ENCODE data around the gene ACOT7. TPM values are rescaled to one million over a fixed set of nuclear protein-coding genes. Genes with fewer than 3 reads are reported as not detected.
"Not testable (repeated sequence)": the region's sequence is repeated elsewhere in the genome, so short reads cannot be mapped to it uniquely, and the experiment has no call there.

The ACOT7 gene
- total and polyA plus RNA-seq, 2 of the 13 experiments (the other 11 are each of a cell fraction or from before 2014, with no cell fraction given): 33.0 to 55.8 TPM

- H3K36me3 ChIP-seq (replicated peaks in 1 of 2; ENCODE audit: control insufficient read depth in 1 of 2, insufficient read depth in 2 of 2, low read length in 2 of 2); H4K20me1 ChIP-seq (ENCODE audit: insufficient read depth, low read length); H3K4me2 ChIP-seq (ENCODE audit: low read depth, low read length); POLR2A ChIA-PET; ATAC-seq; intact Hi-C loops (cut with micrococcal nuclease; ENCODE audit: unreplicated experiment); FAIRE-seq; H3K27me3 ChIP-seq (ENCODE audit: control insufficient read depth in 1 of 2, insufficient read depth in 2 of 2, low read length in 2 of 2); in situ Hi-C loops (cut with HindIII; ENCODE audit: extremely low pct_ligation_motif_present, low pct_unique_long_range_greater_than_20kb); CTCF ChIA-PET (ENCODE audit: low intra/inter-chr PET ratio, low total read pairs); H3K9ac ChIP-seq (ENCODE audit: insufficient read depth, low read depth, low read length); H3K27ac ChIP-seq (ENCODE audit: extremely low read length, insufficient read depth, low read length); H3K79me2 ChIP-seq (ENCODE audit: insufficient read depth, low read length); H3K4me3 ChIP-seq (replicated peaks in 1 of 3; ENCODE audit: insufficient read depth in 1 of 3, low read depth in 2 of 3, low read length in 3 of 3); H3K4me1 ChIP-seq (ENCODE audit: insufficient read depth, low read length); H3K9me3 ChIP-seq (ENCODE audit: low read length); BruUV-seq (replicated peaks); H2AFZ ChIP-seq (ENCODE audit: low read length); DNase-seq (ENCODE audit: low spot score): not testable (repeated sequence)
- over 99% methylated on average over 7 of the region's 7 CpGs for WGBS (ENCODE audit: low lambda C conversion rate)
Measured at GRCh38 chr1:6307682-6308081, 85.9 kb downstream of the ACOT7 start.

GRCh38 chr1:6307099-6307498 is 86.5 kb downstream of the ACOT7 start:
- Histone ChIP-seq H3K4me2 (ENCODE audit: low read depth, low read length) (no peak overlapping the region), H4K20me1 (ENCODE audit: insufficient read depth, low read length) (no peaks in the 10 kb centered on the region), H3K79me2 (ENCODE audit: insufficient read depth, low read length) (no peaks in the 10 kb centered on the region), H3K4me1 (ENCODE audit: insufficient read depth, low read length) (no peaks in the 10 kb centered on the region), H3K36me3 (replicated peaks in 1 of 2; ENCODE audit: control insufficient read depth in 1 of 2, insufficient read depth in 2 of 2, low read length in 2 of 2) (peaks cover 2 to 7% of the 10 kb centered on the region in 2 experiments; a peak in 1 of 5 replicates), H2AFZ (ENCODE audit: low read length) (no peak overlapping the region), H3K4me3 (replicated peaks in 1 of 3; ENCODE audit: insufficient read depth in 1 of 3, low read depth in 2 of 3, low read length in 3 of 3) (no peak overlapping the region), H3K27me3 (ENCODE audit: control insufficient read depth in 1 of 2, insufficient read depth in 2 of 2, low read length in 2 of 2) (no peaks in the 10 kb centered on the region), H3K9me3 (ENCODE audit: low read length) (no peaks in the 10 kb centered on the region), H3K9ac (ENCODE audit: insufficient read depth, low read depth, low read length) (no peak overlapping the region), H3K27ac (ENCODE audit: extremely low read length, insufficient read depth, low read length) (no peak overlapping the region)
- BruUV-seq (replicated peaks): no TSS peak
- 97% methylated on average over 15 of the region's 15 CpGs for WGBS (ENCODE audit: low lambda C conversion rate)
- TF ChIP-seq ZNF460 (CRISPR knock-in tag; IDR thresholded peaks at IDR 0.05; ENCODE audit: borderline replicate concordance) (no peak), HNRNPLL (IDR thresholded peaks at IDR 0.05; ENCODE audit: low read depth, low read length, poor library complexity, severe bottlenecking) (no peak), YEATS2 (CRISPR knock-in tag; IDR thresholded peaks at IDR 0.05; ENCODE audit: borderline replicate concordance) (no peak), ZNF136 (CRISPR knock-in tag; IDR thresholded peaks at IDR 0.05; ENCODE audit: low read depth) (no peak), KDM6A (CRISPR knock-in tag; IDR thresholded peaks at IDR 0.05; ENCODE audit: low read depth) (no peak), ZKSCAN1 (IDR thresholded peaks at IDR 0.05; ENCODE audit: low read length) (no peak)
- intact Hi-C loops (cut with micrococcal nuclease; ENCODE audit: unreplicated experiment) (no loop called here), in situ Hi-C loops (cut with HindIII; ENCODE audit: extremely low pct_ligation_motif_present, low pct_unique_long_range_greater_than_20kb) (no loop called here)
- CTCF ChIA-PET (ENCODE audit: low intra/inter-chr PET ratio, low total read pairs): no interaction called here
- DNase-seq (ENCODE audit: low spot score): no peak
- no peak for FAIRE-seq
- POLR2A ChIA-PET: no interaction called here
- ATAC-seq: no peak

Measured in HepG2 (cell line).